K562 (cell line): ENCODE measurements around the gene ALS2. TPM values are rescaled to one million over a fixed set of nuclear protein-coding genes. Genes with fewer than 3 reads are reported as not detected.

Source experiments
- ATAC-seq: fragments of 200-7000 bp; cut with Tn5 transposase; 3 replicates; pipeline ENCODE4 v1.9.1; 2020; ENCODE audit warnings: moderate library complexity
- BruUV-seq: library from RNA; stranded (reverse); fragments of 400-500 nt; replicated peaks from 2 replicates; lab custom pipeline; 2021; lab: Mats Ljungman, UMichigan
- CTCF ChIA-PET: fragments of 300-600 bp; formaldehyde crosslinking; extraction: SDS; loops from one replicate; lab custom pipeline; 2021; ENCODE audit warnings: low intra/inter-chr PET ratio; lab: Yijun Ruan, JAX
- POLR2A ChIA-PET: fragments of 300-600, 350-650 bp; sonication (Branson Sonifier 250); formaldehyde crosslinking; extraction: SDS; loops from one replicate; lab custom pipeline; 2021; ENCODE audit warnings: antibody characterized with exemption, inconsistent platforms; lab: Yijun Ruan, JAX
- DNase-seq, 4 experiments: peaks; one replicate each; pipeline versions ENCODE4 v3.0.0 to v3.0.0-alpha.2; 2011 to 2018; ENCODE audit warnings: low spot score in 3 of 4, mixed read lengths in 3 of 4; ENCODE audit errors: extremely low read depth in 1 of 4
- FAIRE-seq: peaks from 2 replicates; lab custom pipeline; 2011; peaks lifted over from hg19 to GRCh38; lab: Jason Lieb, UNC
- H2AFZ ChIP-seq: 2 replicates; pipeline ENCODE4 v1.6.0; 2011; ENCODE audit warnings: low read depth, low read length, control low read depth, inconsistent platforms
- H3K27ac ChIP-seq: fragments of 200-600 bp; 3 replicates; pipeline ENCODE4 v1.8.0; 2011; ENCODE audit warnings: low read depth, mild to moderate bottlenecking, control low read depth, inconsistent platforms, low read length, moderate library complexity, mixed read lengths; ENCODE audit errors: extremely low read depth
- H3K27me3 ChIP-seq, 2 experiments: fragments of 300-600 bp in 1 of 2; 2 replicates in 1 of 2; 3 replicates in 1 of 2; pipeline versions ENCODE4 v1.6.0 to v1.8.0; 2011; ENCODE audit warnings: inconsistent platforms in 2 of 2, low read length in 2 of 2, mild to moderate bottlenecking in 1 of 2, mixed read lengths in 1 of 2, moderate library complexity in 1 of 2; ENCODE audit not compliant: control insufficient read depth in 2 of 2, insufficient read depth in 2 of 2
- H3K36me3 ChIP-seq: fragments of 300-600 bp; 3 replicates; pipeline ENCODE4 v1.8.0; 2011; ENCODE audit warnings: mild to moderate bottlenecking, low read length, inconsistent platforms; ENCODE audit not compliant: control insufficient read depth, insufficient read depth
- H3K4me1 ChIP-seq, 2 experiments: fragments of 200-600 bp in 1 of 2; replicated peaks in 1 of 2; 2 replicates in 1 of 2; 3 replicates in 1 of 2; pipeline versions ENCODE4 v1.5.1 to v1.8.0; 2011; ENCODE audit warnings: inconsistent platforms in 2 of 2, low read length in 2 of 2, mild to moderate bottlenecking in 1 of 2, mixed read lengths in 1 of 2, moderate library complexity in 1 of 2; ENCODE audit not compliant: control insufficient read depth in 2 of 2, insufficient read depth in 2 of 2
- H3K4me2 ChIP-seq: 2 replicates; pipeline ENCODE4 v1.6.1; 2011; ENCODE audit warnings: low read length, control low read depth, inconsistent platforms, mixed read lengths; ENCODE audit not compliant: insufficient read depth
- H3K4me3 ChIP-seq: fragments of 200-600 bp; sonication (generic), shearing (Covaris generic); 2 replicates; pipeline ENCODE4 v1.5.1; 2016; ENCODE audit warnings: control low read depth, inconsistent platforms
- H3K79me2 ChIP-seq: fragments of 200-600 bp; 3 replicates; pipeline ENCODE4 v1.8.0; 2011; ENCODE audit warnings: low read length, inconsistent platforms; ENCODE audit not compliant: control insufficient read depth, insufficient read depth
- H3K9ac ChIP-seq, 2 experiments: 2 replicates each; pipeline versions ENCODE4 v1.6.0 to v1.6.1; 2011; ENCODE audit warnings: low read depth in 2 of 2, low read length in 2 of 2, control low read depth in 1 of 2, inconsistent platforms in 1 of 2, mild to moderate bottlenecking in 1 of 2, mixed read lengths in 1 of 2; ENCODE audit not compliant: insufficient read depth in 1 of 2
- H3K9me1 ChIP-seq: one replicate; pipeline ENCODE4 v1.6.0; 2011; ENCODE audit warnings: inconsistent platforms, mild to moderate bottlenecking, low read length, moderate library complexity; ENCODE audit not compliant: control insufficient read depth, insufficient read depth
- H3K9me3 ChIP-seq: replicated peaks from 2 replicates; pipeline ENCODE4 v1.5.1; 2011; ENCODE audit warnings: low read depth, low read length, inconsistent platforms; ENCODE audit not compliant: control insufficient read depth, insufficient read depth
- H4K20me1 ChIP-seq: replicated peaks from 2 replicates; pipeline ENCODE4 v1.6.1; 2011; ENCODE audit warnings: low read length, inconsistent platforms, mixed read lengths; ENCODE audit not compliant: control insufficient read depth, insufficient read depth
- ADNP ChIP-seq: fragments of 200-800 bp; sonication (Bioruptor generic); IDR thresholded peaks from 2 replicates; pipeline ENCODE4 v1.6.1; 2016; ENCODE audit warnings: missing genetic modification characterization, missing compliant biosample characterization
- ASH1L ChIP-seq: fragments of 450-650 bp; IDR thresholded peaks from 2 replicates; pipeline ENCODE4 v1.6.1; 2018; ENCODE audit warnings: borderline replicate concordance, mild to moderate bottlenecking, low read depth; ENCODE audit not compliant: partially characterized antibody
- ETV5 ChIP-seq: sonication (generic); formaldehyde crosslinking; IDR thresholded peaks from 2 replicates; pipeline ENCODE4 v1.4.0; 2020; ENCODE audit warnings: low read depth, mild to moderate bottlenecking, missing genetic modification reagents
- FOXO4 ChIP-seq: fragments of 450-650 bp; formaldehyde crosslinking; IDR thresholded peaks from 2 replicates; pipeline ENCODE4 v1.4.0; 2020; ENCODE audit warnings: mild to moderate bottlenecking, moderate library complexity
- HEY1 ChIP-seq: fragments of 250-450 bp; sonication (Bioruptor Pico); IDR thresholded peaks from 2 replicates; pipeline ENCODE4 v1.5.0; 2020; ENCODE audit warnings: mild to moderate bottlenecking, moderate library complexity, borderline replicate concordance
- KHSRP ChIP-seq: fragments of 450-650 bp; IDR thresholded peaks from 2 replicates; pipeline ENCODE4 v1.6.1; 2017
- KLF13 ChIP-seq: fragments of 450-650 bp; IDR thresholded peaks from 2 replicates; pipeline ENCODE4 v1.6.1; 2016; ENCODE audit warnings: missing genetic modification characterization, low read depth, mild to moderate bottlenecking, missing compliant biosample characterization, moderate library complexity, borderline replicate concordance
- MAFK ChIP-seq: IDR thresholded peaks from 2 replicates; pipeline ENCODE4 v1.6.1; 2011; ENCODE audit warnings: low read length, improper control_type of control experiment
- MEF2A ChIP-seq: IDR thresholded peaks from 2 replicates; pipeline ENCODE4 v1.6.1; 2011; ENCODE audit warnings: low read depth, mild to moderate bottlenecking, low read length, moderate library complexity; ENCODE audit not compliant: control insufficient read depth
- NCOA2 ChIP-seq, 2 experiments: fragments of 450-650 bp; IDR thresholded peaks; 2 replicates each; pipeline ENCODE4 v1.6.1; 2018; ENCODE audit warnings: mild to moderate bottlenecking in 2 of 2, moderate library complexity in 1 of 2; ENCODE audit not compliant: partially characterized antibody in 2 of 2
- POLR2B ChIP-seq: fragments of 450-650 bp; IDR thresholded peaks from 2 replicates; pipeline ENCODE4 v1.6.1; 2018; ENCODE audit warnings: low read depth; ENCODE audit not compliant: partially characterized antibody
- SIRT6 ChIP-seq: IDR thresholded peaks from one replicate; pipeline ENCODE4 v1.6.1; 2012; ENCODE audit warnings: low read depth, mild to moderate bottlenecking, control low read depth, inconsistent platforms, low read length, moderate library complexity
- SMARCE1 ChIP-seq: fragments of 450-650 bp; IDR thresholded peaks from 2 replicates; pipeline ENCODE4 v1.7.1; 2016; ENCODE audit warnings: mild to moderate bottlenecking
- SRF ChIP-seq, 2 experiments: fragments of 250-450, 450-650 bp in 1 of 2; sonication (Bioruptor Pico) in 1 of 2; sonication (generic) in 1 of 2; formaldehyde crosslinking; IDR thresholded peaks; 2 replicates each; pipeline versions ENCODE4 v1.5.0 to v1.5.1; 2020 to 2022; ENCODE audit warnings: mild to moderate bottlenecking in 1 of 2, missing genetic modification reagents in 1 of 2
- SRSF3 ChIP-seq: fragments of 200-400 bp; formaldehyde crosslinking; IDR thresholded peaks from 2 replicates; pipeline ENCODE4 v1.6.1; 2016; ENCODE audit warnings: mild to moderate bottlenecking, low read length, moderate library complexity; ENCODE audit not compliant: insufficient read depth
- TRIM28 ChIP-seq: fragments of 450-650 bp; IDR thresholded peaks from 2 replicates; pipeline ENCODE4 v1.6.1; 2017
- WGBS: fragments of 100-300 bp; shearing (Covaris generic); methylation state at CpG from one replicate; pipeline ENCODE4 v1.1.6; 2016; ENCODE audit warnings: low coverage, mixed read lengths; ENCODE audit not compliant: insufficient coverage; ENCODE audit errors: missing lambda C conversion rate; 5-methylcytosine and 5-hydroxymethylcytosine counted together
- in situ Hi-C: fragments of 300-500 bp; cut with MboI; formaldehyde crosslinking; loops from 4 replicates; pipeline ENCODE4 v1.15.0; 2018; ENCODE audit warnings: inconsistent platforms, mixed read lengths
- intact Hi-C: fragments of 100-400 bp; cut with micrococcal nuclease; formaldehyde crosslinking; loops from 2 replicates; pipeline ENCODE4 v1.14.2; 2022
- polyA plus RNA-seq, 8 experiments: library from polyadenylated mRNA; depleted of rRNA in 4 of 8; stranded (reverse) in 5 of 8; unstranded in 3 of 8; fragments of >200 nt; fragmentation: Nextera tagmentation in 2 of 8; fragmentation: Illumina TruSeq in 1 of 8; extraction: Ambion mirVana in 2 of 8; extraction: Trizol in 1 of 8; gene quantifications; 2 replicates each; pipeline versions ENCODE4 v1.2.1 to v1.2.3, GENCODE V29; 2011 to 2014; ENCODE audit warnings: inconsistent platforms in 1 of 8, missing spikeins in 1 of 8
- total RNA-seq, 7 experiments: library from RNA; depleted of rRNA in 6 of 7; stranded (reverse); fragments of >200 nt in 6 of 7; fragmentation: Illumina TruSeq in 2 of 7; extraction: Trizol in 2 of 7; gene quantifications; 2 replicates each; pipeline versions ENCODE4 v1.2.1 to v1.2.3, GENCODE V29; 2011 to 2021; ENCODE audit warnings: low replicate concordance in 1 of 7
- TF ChIP-seq, protein P1 (sequence below): fragments of 450-650 bp; IDR thresholded peaks from 2 replicates; pipeline ENCODE4 v1.7.0; 2016; ENCODE audit warnings: borderline replicate concordance
- TF ChIP-seq, protein P2 (sequence below): fragments of 150-350 bp; IDR thresholded peaks from 2 replicates; pipeline ENCODE4 v1.6.1; 2014; ENCODE audit warnings: low read depth, mild to moderate bottlenecking, low read length, borderline replicate concordance

The ALS2 gene
- total and polyA plus RNA-seq, 9 of the 15 experiments (the other 6 are each of a cell fraction or from before 2014, with no cell fraction given): 5.2 to 17.7 (median 11.6) TPM

GRCh38 chr2:201788371-201788770 lies 7.6 kb upstream of the ALS2 start:
- H3K79me2 ChIP-seq: no peaks in the 10 kb centered on the region
- H3K27ac ChIP-seq: no peak overlapping the region
- H3K9ac ChIP-seq: no peak overlapping the region
- H2AFZ ChIP-seq: no peak overlapping the region
- H3K9me3 ChIP-seq: no peaks in the 10 kb centered on the region
- POLR2A ChIA-PET: interaction anchor here (0.7 to 1.3 kb wide), 2 partner anchors 13 to 231 kb away, joined by 3 to 5 read pairs; no protein-coding TSS in a partner anchor
- ATAC-seq: no peak
- WGBS: 64% methylated on average over 3 of the region's 3 CpGs
- no TSS peak for BruUV-seq
- H3K4me2 ChIP-seq: no peak overlapping the region
- in situ Hi-C loops (no loop called here), intact Hi-C loops (no loop called here)
- TF ChIP-seq ADNP (tag): no peak
- TF ChIP-seq POLR2B: no peak
- TF ChIP-seq KLF13 (tag): no peak
- no peak for TF ChIP-seq ETV5 (CRISPR knock-in tag)
- TF ChIP-seq SRSF3: no peak
- no peak for TF ChIP-seq MEF2A
- no peak for TF ChIP-seq TRIM28
- TF ChIP-seq ASH1L: no peak
- no peak for TF ChIP-seq FOXO4 (CRISPR knock-in tag)
- no peak for TF ChIP-seq HEY1
- TF ChIP-seq, protein P1, sequence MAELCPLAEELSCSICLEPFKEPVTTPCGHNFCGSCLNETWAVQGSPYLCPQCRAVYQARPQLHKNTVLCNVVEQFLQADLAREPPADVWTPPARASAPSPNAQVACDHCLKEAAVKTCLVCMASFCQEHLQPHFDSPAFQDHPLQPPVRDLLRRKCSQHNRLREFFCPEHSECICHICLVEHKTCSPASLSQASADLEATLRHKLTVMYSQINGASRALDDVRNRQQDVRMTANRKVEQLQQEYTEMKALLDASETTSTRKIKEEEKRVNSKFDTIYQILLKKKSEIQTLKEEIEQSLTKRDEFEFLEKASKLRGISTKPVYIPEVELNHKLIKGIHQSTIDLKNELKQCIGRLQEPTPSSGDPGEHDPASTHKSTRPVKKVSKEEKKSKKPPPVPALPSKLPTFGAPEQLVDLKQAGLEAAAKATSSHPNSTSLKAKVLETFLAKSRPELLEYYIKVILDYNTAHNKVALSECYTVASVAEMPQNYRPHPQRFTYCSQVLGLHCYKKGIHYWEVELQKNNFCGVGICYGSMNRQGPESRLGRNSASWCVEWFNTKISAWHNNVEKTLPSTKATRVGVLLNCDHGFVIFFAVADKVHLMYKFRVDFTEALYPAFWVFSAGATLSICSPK: no peak
- no peak for TF ChIP-seq NCOA2 (IDR thresholded peaks at IDR 0.05; ENCODE audit: partially characterized antibody in 2 of 2)
- TF ChIP-seq MAFK: no peak
- no peak for TF ChIP-seq KHSRP
- no peak for TF ChIP-seq SMARCE1
- no peak for TF ChIP-seq SIRT6
- no peak for TF ChIP-seq SRF (CRISPR knock-in tag; IDR thresholded peaks at IDR 0.05)
- TF ChIP-seq, protein P2, sequence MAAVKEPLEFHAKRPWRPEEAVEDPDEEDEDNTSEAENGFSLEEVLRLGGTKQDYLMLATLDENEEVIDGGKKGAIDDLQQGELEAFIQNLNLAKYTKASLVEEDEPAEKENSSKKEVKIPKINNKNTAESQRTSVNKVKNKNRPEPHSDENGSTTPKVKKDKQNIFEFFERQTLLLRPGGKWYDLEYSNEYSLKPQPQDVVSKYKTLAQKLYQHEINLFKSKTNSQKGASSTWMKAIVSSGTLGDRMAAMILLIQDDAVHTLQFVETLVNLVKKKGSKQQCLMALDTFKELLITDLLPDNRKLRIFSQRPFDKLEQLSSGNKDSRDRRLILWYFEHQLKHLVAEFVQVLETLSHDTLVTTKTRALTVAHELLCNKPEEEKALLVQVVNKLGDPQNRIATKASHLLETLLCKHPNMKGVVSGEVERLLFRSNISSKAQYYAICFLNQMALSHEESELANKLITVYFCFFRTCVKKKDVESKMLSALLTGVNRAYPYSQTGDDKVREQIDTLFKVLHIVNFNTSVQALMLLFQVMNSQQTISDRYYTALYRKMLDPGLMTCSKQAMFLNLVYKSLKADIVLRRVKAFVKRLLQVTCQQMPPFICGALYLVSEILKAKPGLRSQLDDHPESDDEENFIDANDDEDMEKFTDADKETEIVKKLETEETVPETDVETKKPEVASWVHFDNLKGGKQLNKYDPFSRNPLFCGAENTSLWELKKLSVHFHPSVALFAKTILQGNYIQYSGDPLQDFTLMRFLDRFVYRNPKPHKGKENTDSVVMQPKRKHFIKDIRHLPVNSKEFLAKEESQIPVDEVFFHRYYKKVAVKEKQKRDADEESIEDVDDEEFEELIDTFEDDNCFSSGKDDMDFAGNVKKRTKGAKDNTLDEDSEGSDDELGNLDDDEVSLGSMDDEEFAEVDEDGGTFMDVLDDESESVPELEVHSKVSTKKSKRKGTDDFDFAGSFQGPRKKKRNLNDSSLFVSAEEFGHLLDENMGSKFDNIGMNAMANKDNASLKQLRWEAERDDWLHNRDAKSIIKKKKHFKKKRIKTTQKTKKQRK: no peak
- H4K20me1 ChIP-seq: no peaks in the 10 kb centered on the region
- no peaks in the 10 kb centered on the region for H3K36me3 ChIP-seq
- no peak for DNase-seq
- no peak overlapping the region for H3K4me3 ChIP-seq
- H3K4me1 ChIP-seq: peaks cover 0 to 13% of the 10 kb centered on the region in 2 experiments; a peak in 3 of 5 replicates
- FAIRE-seq: no peak
- H3K27me3 ChIP-seq: no peaks in the 10 kb centered on the region
- CTCF ChIA-PET: no interaction called here
- H3K9me1 ChIP-seq: no peaks in the 10 kb centered on the region
